LNCaP clone FGC (cell line): ENCODE results near the gene LRRFIP2.

Experiments used
- DNase-seq: peaks from one replicate; pipeline ENCODE4 v3.0.0-alpha.2; 2011; ENCODE audit warnings: low read depth
- H3K4me3 ChIP-seq: 2 replicates; pipeline ENCODE4 v1.5.1; 2011; ENCODE audit warnings: mild to moderate bottlenecking, low read depth, low read length, control low read depth
- TF ChIP-seq, protein P1 (sequence below): IDR thresholded peaks from 2 replicates; pipeline ENCODE4 v1.5.1; 2012; ENCODE audit warnings: mild to moderate bottlenecking; ENCODE audit not compliant: control insufficient read depth, insufficient read depth; ENCODE audit errors: extremely low read depth

LRRFIP2 gene

DNA sequence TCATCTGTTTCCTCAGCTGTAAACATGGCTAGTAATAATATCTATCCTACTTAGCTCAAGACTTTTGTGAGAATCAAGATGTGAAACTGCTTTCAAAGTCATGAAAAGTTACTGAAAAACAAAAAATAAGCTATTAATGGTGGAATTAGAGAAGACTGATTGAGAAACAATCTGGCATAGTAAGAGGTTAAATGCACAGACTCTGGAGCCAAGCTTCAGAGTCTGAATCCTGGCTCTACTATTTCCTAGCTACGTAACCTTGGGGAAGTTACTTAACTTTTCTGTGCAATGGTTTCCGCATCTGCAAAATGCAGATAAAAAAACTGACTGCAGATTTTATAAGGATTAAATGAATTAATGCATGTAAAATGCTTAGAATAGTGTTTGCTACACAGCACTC lies 28.8 kb downstream of the LRRFIP2 start:
- no peak overlapping the region for H3K4me3 ChIP-seq
- DNase-seq = no peak
- TF ChIP-seq, protein P1, sequence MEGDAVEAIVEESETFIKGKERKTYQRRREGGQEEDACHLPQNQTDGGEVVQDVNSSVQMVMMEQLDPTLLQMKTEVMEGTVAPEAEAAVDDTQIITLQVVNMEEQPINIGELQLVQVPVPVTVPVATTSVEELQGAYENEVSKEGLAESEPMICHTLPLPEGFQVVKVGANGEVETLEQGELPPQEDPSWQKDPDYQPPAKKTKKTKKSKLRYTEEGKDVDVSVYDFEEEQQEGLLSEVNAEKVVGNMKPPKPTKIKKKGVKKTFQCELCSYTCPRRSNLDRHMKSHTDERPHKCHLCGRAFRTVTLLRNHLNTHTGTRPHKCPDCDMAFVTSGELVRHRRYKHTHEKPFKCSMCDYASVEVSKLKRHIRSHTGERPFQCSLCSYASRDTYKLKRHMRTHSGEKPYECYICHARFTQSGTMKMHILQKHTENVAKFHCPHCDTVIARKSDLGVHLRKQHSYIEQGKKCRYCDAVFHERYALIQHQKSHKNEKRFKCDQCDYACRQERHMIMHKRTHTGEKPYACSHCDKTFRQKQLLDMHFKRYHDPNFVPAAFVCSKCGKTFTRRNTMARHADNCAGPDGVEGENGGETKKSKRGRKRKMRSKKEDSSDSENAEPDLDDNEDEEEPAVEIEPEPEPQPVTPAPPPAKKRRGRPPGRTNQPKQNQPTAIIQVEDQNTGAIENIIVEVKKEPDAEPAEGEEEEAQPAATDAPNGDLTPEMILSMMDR = no peak

DNA sequence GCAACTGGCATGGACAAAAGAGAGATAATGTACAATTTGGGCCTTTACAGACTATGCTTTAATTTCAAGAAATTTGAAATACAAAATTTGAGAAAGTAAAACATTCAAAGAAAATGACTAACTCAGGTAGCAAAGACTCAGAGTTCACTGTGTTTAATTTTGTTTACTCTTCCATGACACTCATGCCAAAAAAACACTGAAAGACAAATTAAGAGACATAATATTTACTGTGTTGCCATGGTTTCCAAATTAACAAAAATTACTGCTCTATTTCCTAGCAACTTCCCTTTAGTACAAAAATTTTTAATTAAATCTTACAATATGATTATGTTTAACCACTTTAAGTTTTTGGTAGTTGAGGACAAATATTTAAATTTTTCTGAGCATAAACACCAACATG lies 29.6 kb downstream of the LRRFIP2 start:
- peak overlapping the region; percentile 23; the same call in 1 of the 2 replicates for H3K4me3 ChIP-seq
- peak; percentile 78 for DNase-seq
- TF ChIP-seq, protein P1 = no peak

DNA sequence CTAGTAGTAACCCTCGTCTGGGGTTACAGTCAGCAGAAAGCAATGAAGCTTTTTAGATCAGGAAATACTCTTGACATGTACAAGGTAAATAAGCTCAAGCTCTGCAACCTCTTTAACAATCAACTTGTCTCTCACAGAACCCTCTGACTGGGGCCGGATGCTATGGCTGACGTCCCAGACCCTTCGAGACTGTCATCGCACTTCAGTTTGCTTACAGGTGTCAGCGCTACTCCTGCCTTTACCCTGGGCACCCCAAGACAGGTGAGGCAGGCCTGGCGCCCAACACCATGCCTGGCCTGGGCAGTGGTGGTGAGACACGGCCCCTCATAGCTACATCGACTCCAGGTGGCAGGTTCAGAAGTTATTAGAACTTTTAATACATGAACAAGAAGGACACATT lies 30.6 kb downstream of the LRRFIP2 start:
- no peak for DNase-seq
- TF ChIP-seq, protein P1 = no peak
- H3K4me3 ChIP-seq = no peak overlapping the region

DNA sequence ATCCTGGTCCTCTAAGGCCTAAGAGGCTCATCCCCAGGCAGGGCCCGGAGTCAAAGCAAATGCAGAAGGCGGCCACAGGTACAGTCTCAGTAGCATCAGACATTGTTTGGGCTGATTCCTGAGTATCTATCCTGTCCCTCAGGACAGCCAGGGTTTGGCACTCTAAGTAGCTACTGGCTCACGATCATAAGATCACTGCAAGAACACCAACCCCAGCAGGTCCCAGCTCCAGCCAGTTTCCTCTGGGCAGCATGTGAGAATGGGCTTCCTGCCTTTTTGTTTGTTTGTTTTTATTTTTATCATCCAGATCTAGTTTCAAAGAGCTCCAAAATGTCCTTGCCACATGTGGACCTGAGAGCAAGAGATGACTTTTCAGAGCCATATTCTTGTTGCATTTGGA lies 32.7 kb downstream of the LRRFIP2 start:
- H3K4me3 ChIP-seq = no peak overlapping the region
- peak; percentile 87 for DNase-seq
- TF ChIP-seq, protein P1 = no peak

DNA sequence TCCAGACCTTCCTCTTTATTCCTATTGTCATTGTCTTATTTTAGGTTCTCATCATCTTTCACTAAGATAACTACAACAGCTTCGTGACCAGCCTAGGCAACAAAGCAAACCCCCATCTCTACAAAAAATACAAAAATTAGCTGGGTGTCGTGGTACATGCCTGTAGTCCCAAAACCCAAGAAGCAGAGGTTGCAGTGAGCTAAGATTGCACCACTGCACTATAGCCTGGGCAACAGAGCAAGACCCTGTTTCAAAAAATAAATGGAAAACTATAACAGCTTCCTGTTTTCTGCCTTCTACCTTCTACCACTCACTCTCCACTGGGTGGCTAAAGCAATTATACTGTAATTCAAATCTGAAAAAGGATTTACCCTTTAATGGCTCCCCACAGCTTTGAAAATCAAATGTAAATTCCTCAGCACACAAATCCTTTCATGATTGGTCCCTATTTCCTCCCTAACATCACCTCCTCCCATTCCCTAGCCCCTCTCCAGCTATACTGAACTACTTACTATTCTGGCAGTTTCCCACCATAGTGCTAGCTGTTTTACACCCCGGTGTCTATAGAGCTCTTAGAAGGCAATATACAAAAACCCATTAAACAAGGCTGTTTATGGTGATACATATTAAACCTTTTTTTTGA lies 33.4 kb downstream of the LRRFIP2 start:
- no peak for DNase-seq
- TF ChIP-seq, protein P1 = no peak
- H3K4me3 ChIP-seq = no peak overlapping the region

DNA sequence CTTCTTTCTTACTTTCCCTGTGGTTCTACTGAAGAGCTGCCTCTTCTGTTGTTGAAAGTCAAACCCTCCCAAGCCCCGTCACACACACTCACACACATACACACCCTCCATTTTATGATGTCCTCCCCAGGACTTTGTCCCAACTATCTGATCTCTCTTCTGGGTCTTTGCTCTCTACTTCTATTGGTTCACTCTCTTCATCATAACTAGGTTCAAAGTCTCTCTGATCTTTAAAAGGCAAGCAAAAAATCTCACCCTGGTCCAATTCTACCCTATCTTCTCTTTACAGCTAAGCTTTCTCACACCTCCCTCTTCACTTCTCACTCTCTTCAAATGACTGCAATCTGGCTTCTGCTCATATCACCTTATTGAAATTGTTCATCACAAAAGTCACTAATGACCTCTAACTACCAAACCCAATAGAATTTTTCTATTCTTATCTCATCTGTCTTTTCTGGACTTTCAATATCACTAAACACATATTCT lies 34.8 kb downstream of the LRRFIP2 start:
- no peak for DNase-seq

DNA sequence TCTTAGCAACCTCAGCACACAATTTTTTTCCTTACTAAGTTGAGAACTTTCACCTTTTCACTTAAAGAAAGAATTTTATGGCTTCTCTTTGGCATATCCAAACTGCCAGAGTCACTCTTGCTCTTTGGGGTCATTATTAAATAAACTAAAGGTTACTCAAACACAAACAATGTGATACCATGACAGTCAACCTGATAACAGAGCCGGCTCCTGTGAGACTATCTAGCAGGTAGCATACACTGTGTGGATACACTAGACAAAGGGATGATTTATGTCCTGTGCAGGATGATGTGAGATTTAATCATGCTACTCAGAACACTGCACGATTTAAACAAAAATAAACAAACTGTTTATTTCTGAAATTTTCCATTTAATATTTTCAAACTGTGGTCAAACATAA lies 35.6 kb downstream of the LRRFIP2 start:
- TF ChIP-seq, protein P1 = no peak
- DNase-seq = no peak
- no peak overlapping the region for H3K4me3 ChIP-seq

More for the DNA sequence above, 34.8 kb downstream of the LRRFIP2 start:
- TF ChIP-seq, protein P1 = no peak
- no peak overlapping the region for H3K4me3 ChIP-seq
